H1 (cell line): ENCODE results near the gene ANO9. TPM values are rescaled to one million over a fixed set of nuclear protein-coding genes. Genes with fewer than 3 reads are reported as not detected.

Source experiments
- CTCF ChIA-PET: fragments of 300-600 bp; sonication (Branson Sonifier 250); formaldehyde crosslinking; loops from one replicate; lab custom pipeline; 2021; ENCODE audit not compliant: partially characterized antibody; lab: Charles Lee
- POLR2A ChIA-PET: fragments of 300-600 bp; sonication (Branson Sonifier 250); formaldehyde crosslinking; loops from one replicate; lab custom pipeline; 2021; ENCODE audit warnings: inconsistent platforms; ENCODE audit not compliant: partially characterized antibody; lab: Charles Lee
- DNase-seq, 2 experiments: peaks; one replicate each; pipeline versions ENCODE4 v3.0.0 to v3.0.0-alpha.2; 2010 to 2022; ENCODE audit warnings: low spot score in 2 of 2, low read depth in 1 of 2, mixed read lengths in 1 of 2
- FAIRE-seq: peaks from 2 replicates; lab custom pipeline; 2011; peaks lifted over from hg19 to GRCh38; lab: Jason Lieb, UNC
- H2AFZ ChIP-seq: 2 replicates; pipeline ENCODE4 v1.8.1; 2012; ENCODE audit warnings: low read length, inconsistent platforms
- H2AK5ac ChIP-seq: 2 replicates; pipeline ENCODE4 v1.6.1; 2013; ENCODE audit warnings: low read depth, low read length
- H2BK120ac ChIP-seq: replicated peaks from 2 replicates; pipeline ENCODE3; 2013; ENCODE audit warnings: low read depth, low read length, inconsistent platforms
- H2BK12ac ChIP-seq: 2 replicates; pipeline ENCODE4 v1.6.1; 2013; ENCODE audit warnings: low read depth, low read length
- H2BK15ac ChIP-seq: 2 replicates; pipeline ENCODE4 v1.6.1; 2013; ENCODE audit warnings: low read length
- H2BK20ac ChIP-seq: 2 replicates; pipeline ENCODE4 v1.6.1; 2013; ENCODE audit warnings: low read length
- H2BK5ac ChIP-seq: 2 replicates; pipeline ENCODE4 v1.6.1; 2013; ENCODE audit warnings: low read depth, low read length
- H3K14ac ChIP-seq: 2 replicates; pipeline ENCODE4 v1.6.1; 2013; ENCODE audit warnings: inconsistent platforms; ENCODE audit not compliant: insufficient read length
- H3K18ac ChIP-seq: 2 replicates; pipeline ENCODE4 v1.6.1; 2013; ENCODE audit warnings: low read length; ENCODE audit errors: extremely low read depth
- H3K23ac ChIP-seq: 2 replicates; pipeline ENCODE4 v1.6.1; 2013; ENCODE audit warnings: inconsistent platforms; ENCODE audit not compliant: insufficient read length
- H3K23me2 ChIP-seq: 2 replicates; pipeline ENCODE4 v1.6.1; 2013; ENCODE audit warnings: low read depth, low read length
- H3K27ac ChIP-seq: 2 replicates; pipeline ENCODE4 v1.6.1; 2011; ENCODE audit warnings: low read depth, low read length, inconsistent platforms
- H3K27me3 ChIP-seq, 4 experiments: replicated peaks in 1 of 4; 1 replicate in 1 of 4; 2 replicates in 3 of 4; pipeline versions ENCODE4 v1.6.1 to v1.8.1; 2011 to 2013; ENCODE audit warnings: low read length in 3 of 4, mild to moderate bottlenecking in 3 of 4, inconsistent platforms in 2 of 4, mixed read lengths in 2 of 4, moderate library complexity in 1 of 4; ENCODE audit not compliant: control insufficient read depth in 3 of 4, insufficient read depth in 3 of 4; ENCODE audit errors: extremely low read depth in 1 of 4
- H3K36me3 ChIP-seq, 4 experiments: 2 replicates each; pipeline versions ENCODE4 v1.6.1 to v1.8.1; 2011 to 2013; ENCODE audit warnings: mild to moderate bottlenecking in 4 of 4, low read length in 3 of 4, moderate library complexity in 2 of 4, control low read depth in 1 of 4, inconsistent platforms in 1 of 4; ENCODE audit not compliant: insufficient read depth in 4 of 4, control insufficient read depth in 2 of 4
- H3K4ac ChIP-seq: replicated peaks from 2 replicates; pipeline ENCODE3; 2013; ENCODE audit warnings: low read length, low read depth, mixed read lengths, inconsistent platforms; ENCODE audit not compliant: insufficient read length
- H3K4me1 ChIP-seq, 4 experiments: replicated peaks in 1 of 4; 1 replicate in 1 of 4; 2 replicates in 3 of 4; pipeline versions ENCODE4 v1.6.1 to v1.8.1; 2011 to 2013; ENCODE audit warnings: low read length in 3 of 4, inconsistent platforms in 2 of 4, mixed read lengths in 1 of 4; ENCODE audit not compliant: insufficient read depth in 4 of 4, control insufficient read depth in 3 of 4
- H3K4me2 ChIP-seq, 2 experiments: 2 replicates each; pipeline versions ENCODE4 v1.6.1 to v1.8.1; 2011 to 2013; ENCODE audit warnings: low read depth in 2 of 2, low read length in 2 of 2, control low read depth in 1 of 2, inconsistent platforms in 1 of 2, mild to moderate bottlenecking in 1 of 2; ENCODE audit not compliant: insufficient read depth in 1 of 2
- H3K4me3 ChIP-seq, 4 experiments: fragments of 200-600, 300-600 bp in 1 of 4; sonication (generic), shearing (Covaris generic), sonication (Bioruptor Twin) in 1 of 4; 2 replicates each; pipeline versions ENCODE4 v1.5.1 to v1.8.1; 2011 to 2016; ENCODE audit warnings: low read length in 4 of 4, low read depth in 3 of 4, control low read depth in 2 of 4, inconsistent platforms in 2 of 4, mild to moderate bottlenecking in 2 of 4, mixed read lengths in 1 of 4, moderate library complexity in 1 of 4; ENCODE audit not compliant: insufficient read depth in 2 of 4; ENCODE audit errors: extremely low read depth in 1 of 4
- H3K56ac ChIP-seq: replicated peaks from 2 replicates; pipeline ENCODE3; 2013; ENCODE audit warnings: low read depth, mild to moderate bottlenecking, mixed read lengths, low read length, inconsistent platforms; ENCODE audit not compliant: insufficient read length
- H3K79me1 ChIP-seq: 2 replicates; pipeline ENCODE4 v1.6.1; 2013; ENCODE audit warnings: low read depth, low read length, control low read depth
- H3K79me2 ChIP-seq, 2 experiments: 2 replicates each; pipeline versions ENCODE4 v1.6.1 to v1.8.1; 2012 to 2013; ENCODE audit warnings: low read length in 2 of 2, mild to moderate bottlenecking in 2 of 2, inconsistent platforms in 1 of 2; ENCODE audit not compliant: insufficient read depth in 2 of 2, control insufficient read depth in 1 of 2
- H3K9ac ChIP-seq, 4 experiments: replicated peaks in 1 of 4; 1 replicate in 1 of 4; 2 replicates in 3 of 4; pipeline versions ENCODE4 v1.6.1 to v1.8.1; 2011 to 2013; ENCODE audit warnings: low read depth in 3 of 4, low read length in 3 of 4, control low read depth in 2 of 4, mild to moderate bottlenecking in 2 of 4, moderate library complexity in 2 of 4, inconsistent platforms in 1 of 4; ENCODE audit errors: extremely low read depth in 1 of 4
- H3K9me3 ChIP-seq, 2 experiments: 2 replicates each; pipeline versions ENCODE4 v1.6.1 to v1.8.1; 2012 to 2013; ENCODE audit warnings: mild to moderate bottlenecking in 2 of 2, moderate library complexity in 2 of 2, control low read depth in 1 of 2, inconsistent platforms in 1 of 2, low read depth in 1 of 2, low read length in 1 of 2, mixed read lengths in 1 of 2; ENCODE audit not compliant: insufficient read depth in 2 of 2
- H4K20me1 ChIP-seq, 2 experiments: replicated peaks in 1 of 2; 2 replicates each; pipeline versions ENCODE3 to v1.8.1; 2011 to 2013; ENCODE audit warnings: inconsistent platforms in 2 of 2, low read length in 2 of 2, mild to moderate bottlenecking in 1 of 2; ENCODE audit not compliant: insufficient read depth in 2 of 2, control insufficient read depth in 1 of 2
- H4K5ac ChIP-seq: 2 replicates; pipeline ENCODE4 v1.6.1; 2013; ENCODE audit warnings: low read length, low read depth, mixed read lengths, inconsistent platforms; ENCODE audit not compliant: insufficient read length
- H4K8ac ChIP-seq: 2 replicates; pipeline ENCODE4 v1.8.0; 2013; ENCODE audit warnings: mild to moderate bottlenecking, moderate library complexity, low read length, inconsistent platforms; ENCODE audit not compliant: insufficient read depth; ENCODE audit errors: extremely low read depth
- H4K91ac ChIP-seq: replicated peaks from 2 replicates; pipeline ENCODE3; 2013; ENCODE audit warnings: low read length, mixed read lengths, inconsistent platforms; ENCODE audit not compliant: insufficient read length
- BRCA1 ChIP-seq: IDR thresholded peaks from 2 replicates; pipeline ENCODE4 v1.6.1; 2012; ENCODE audit warnings: low read depth, low read length, improper control_type of control experiment
- CBX8 ChIP-seq: fragments of 300-800, 300-1000 bp; sonication (generic); IDR thresholded peaks from 2 replicates; pipeline ENCODE4 v1.7.1; 2016; ENCODE audit warnings: low read depth, low read length, borderline replicate concordance
- CHD1 ChIP-seq: IDR thresholded peaks from 2 replicates; pipeline ENCODE4 v1.6.1; 2012; ENCODE audit warnings: low read depth, low read length, improper control_type of control experiment
- CHD2 ChIP-seq: IDR thresholded peaks from 2 replicates; pipeline ENCODE4 v1.6.1; 2012; ENCODE audit warnings: low read length, improper control_type of control experiment
- JUN ChIP-seq: IDR thresholded peaks from 2 replicates; pipeline ENCODE4 v1.6.1; 2011; ENCODE audit warnings: low read depth, mild to moderate bottlenecking, improper control_type of control experiment, low read length
- KDM5A ChIP-seq: fragments of 200-600 bp; IDR thresholded peaks from 2 replicates; pipeline ENCODE4 v1.7.1; 2012; ENCODE audit warnings: mild to moderate bottlenecking, low read length, inconsistent platforms, mixed read lengths
- RXRA ChIP-seq: IDR thresholded peaks from 2 replicates; pipeline ENCODE4 v1.6.1; 2011; ENCODE audit warnings: low read depth, mild to moderate bottlenecking, low read length, moderate library complexity; ENCODE audit not compliant: insufficient read depth
- SIN3A ChIP-seq, 2 experiments: IDR thresholded peaks in 1 of 2; conservative IDR thresholded peaks in 1 of 2; 2 replicates each; pipeline ENCODE4 v1.6.1; 2011 to 2012; ENCODE audit warnings: low read length in 2 of 2, improper control_type of control experiment in 1 of 2, low read depth in 1 of 2, mild to moderate bottlenecking in 1 of 2
- USF2 ChIP-seq: IDR thresholded peaks from 2 replicates; pipeline ENCODE4 v1.6.1; 2011; ENCODE audit warnings: low read length, improper control_type of control experiment
- ZNF274 ChIP-seq: IDR thresholded peaks from 2 replicates; pipeline ENCODE4 v1.7.0; 2012; ENCODE audit warnings: low read length, borderline replicate concordance; ENCODE audit errors: extremely low read depth
- WGBS, 2 experiments: shearing (Covaris generic) in 1 of 2; methylation state at CpG; one replicate each; pipeline versions ENCODE4 v1.1.6 to v1.1.7; 2013 to 2015; ENCODE audit warnings: low lambda C conversion rate in 2 of 2, mixed read lengths in 2 of 2, inconsistent platforms in 1 of 2, low coverage in 1 of 2, missing lambda C conversion rate in 1 of 2; ENCODE audit not compliant: insufficient replicate concordance in 2 of 2, insufficient coverage in 1 of 2, insufficient read length in 1 of 2; ENCODE audit errors: extremely low coverage in 1 of 2, missing lambda C conversion rate in 1 of 2; 5-methylcytosine and 5-hydroxymethylcytosine counted together
- polyA plus RNA-seq, 7 experiments: library from polyadenylated mRNA; depleted of rRNA in 3 of 7; stranded (reverse) in 5 of 7; unstranded in 2 of 7; fragments of >200 nt in 5 of 7; fragments of 200-250 nt in 2 of 7; gene quantifications; 1 replicate in 5 of 7; 2 replicates in 1 of 7; 4 replicates in 1 of 7; pipeline versions ENCODE4 v1.2.1 to v1.2.3, GENCODE V29; 2011 to 2013; ENCODE audit warnings: missing spikeins in 2 of 7, mixed read lengths in 2 of 7
- total RNA-seq: library from RNA; stranded (reverse); fragmentation: NEBNext Ultra II Directional; extraction: Animal tissue kit (Norgen Biotek cat#: 25700); gene quantifications from 2 replicates; pipeline ENCODE4 v1.2.1, GENCODE V29; 2021

ANO9 gene
- total and polyA plus RNA-seq, 2 of the 8 experiments (the other 6 are each of a cell fraction or from before 2014, with no cell fraction given), result 20.0 to 20.7 TPM

GRCh38 chr11:395866-396265, 45.9 kb downstream of the ANO9 start:
- H3K4me2 ChIP-seq, result no peak overlapping the region
- CTCF ChIA-PET, result interaction anchor here (0.5 to 2.3 kb wide), 14 partner anchors 9 to 289 kb away, joined by 3 to 11 read pairs (median 5); partner anchors contain the start of gene PTDSS2
- H4K5ac ChIP-seq, result no peak overlapping the region

More at GRCh38 chr11:395866-396265, 45.9 kb downstream of the ANO9 start:
- Histone ChIP-seq H3K23ac (no peak overlapping the region), H4K8ac (peak overlapping the region; percentile 57; the same call in 1 of the 2 replicates), H2BK120ac (no peak overlapping the region), H2AFZ (no peak overlapping the region), H2BK12ac (no peak overlapping the region; the same call in 1 of the 2 replicates), H3K4ac (no peak overlapping the region), H3K9ac (no peak overlapping the region), H3K9me3 (peaks cover 0 to 9% of the 10 kb centered on the region in 2 experiments; a peak in 1 of 4 replicates), H3K79me1 (peaks cover 2% of the 10 kb centered on the region; the same call in 1 of the 2 replicates), H3K14ac (no peak overlapping the region), H3K4me1 (peaks cover 6 to 15% (median 6%) of the 10 kb centered on the region in 4 experiments; a peak in 6 of 7 replicates), H2BK15ac (0 out of 2 replicates have a peak overlapping the region, but pooled peaks have one; percentile 46), H3K23me2 (peaks cover 10% of the 10 kb centered on the region; the same call in 1 of the 2 replicates), H3K18ac (no peak overlapping the region), H2AK5ac (peak overlapping the region; percentile 65; the same call in 1 of the 2 replicates), H3K27ac (no peak overlapping the region), H3K4me3 (no peak overlapping the region), H3K56ac (no peak overlapping the region), H2BK20ac (peak overlapping the region; percentile 48; the same call in 1 of the 2 replicates), H4K91ac (no peak overlapping the region), H3K79me2 (no peaks in the 10 kb centered on the region), H4K20me1 (peaks cover 2 to 13% of the 10 kb centered on the region in 2 experiments), H3K36me3 (peaks cover 0 to 28% (median 0%) of the 10 kb centered on the region in 4 experiments; a peak in 3 of 8 replicates), H3K27me3 (no peaks in the 10 kb centered on the region), H2BK5ac (no peak overlapping the region)
- no peak for FAIRE-seq
- no peak for DNase-seq
- TF ChIP-seq CHD1 (no peak), BRCA1 (no peak), SIN3A (conservative IDR thresholded peaks at IDR 0.05 in 1 of 2, IDR thresholded peaks at IDR 0.05 in 1 of 2; ENCODE audit: low read depth in 1 of 2, low read length in 2 of 2) (no peak), USF2 (no peak), KDM5A (no peak), JUN (no peak), RXRA (no peak), ZNF274 (no peak), CHD2 (no peak), CBX8 (no peak)
- POLR2A ChIA-PET, result interaction anchor here (1.1 to 2.7 kb wide), 8 partner anchors 10 to 114 kb away, joined by 3 to 17 read pairs (median 4); no protein-coding TSS in a partner anchor
- WGBS, 2 experiments, result 85% methylated on average over 7 of the region's 11 CpGs; no CpG with 5 or more reads in 1 of the 2 experiments
